Measurements from ENCODE around the gene CLCN2. TPM values are rescaled to one million over a fixed set of nuclear protein-coding genes. Genes with fewer than 3 reads are reported as not detected.
A peak's percentile ranks its signal among the peaks of the same experiment; 100 is the strongest.

CLCN2 gene
- total RNA-seq, 1 donor from 2014 or later = 9.0 TPM

DNA sequence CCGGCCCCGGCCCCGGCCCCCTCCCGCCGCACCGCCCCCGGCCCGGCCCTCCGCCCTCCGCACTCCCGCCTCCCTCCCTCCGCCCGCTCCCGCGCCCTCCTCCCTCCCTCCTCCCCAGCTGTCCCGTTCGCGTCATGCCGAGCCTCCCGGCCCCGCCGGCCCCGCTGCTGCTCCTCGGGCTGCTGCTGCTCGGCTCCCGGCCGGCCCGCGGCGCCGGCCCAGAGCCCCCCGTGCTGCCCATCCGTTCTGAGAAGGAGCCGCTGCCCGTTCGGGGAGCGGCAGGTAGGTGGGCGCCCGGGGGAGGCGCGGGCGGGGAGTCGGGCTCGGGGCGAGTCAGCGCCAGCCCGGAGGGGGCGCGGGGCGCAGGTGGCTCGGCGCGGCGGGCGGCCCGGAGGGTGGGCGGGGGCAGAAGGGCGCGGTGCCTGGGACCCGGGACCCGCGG lies 18.8 kb upstream of the CLCN2 start:
- Mint-ChIP-seq H3K9me3 (ENCODE audit: unreplicated experiment) (no peaks in the 10 kb centered on the region), H3K4me1 (ENCODE audit: low read depth, unreplicated experiment) (peaks cover 18% of the 10 kb centered on the region), H3K4me3 (ENCODE audit: unreplicated experiment) (no peak overlapping the region), H3K27ac (ENCODE audit: unreplicated experiment) (no peak overlapping the region), H3K36me3 (ENCODE audit: low read depth, unreplicated experiment) (peaks cover 4% of the 10 kb centered on the region), H3K27me3 (ENCODE audit: low read depth, unreplicated experiment) (peaks cover 64% of the 10 kb centered on the region)
- Histone ChIP-seq H3K27ac (ENCODE audit: low read depth, low read length) (no peak overlapping the region), H3K27me3 (ENCODE audit: insufficient read depth, low read length) (peaks cover 45% of the 10 kb centered on the region), H4K20me1 (ENCODE audit: insufficient read depth, low read length) (no peaks in the 10 kb centered on the region), H3K9me3 (ENCODE audit: insufficient read depth, low read depth, low read length) (no peaks in the 10 kb centered on the region), H3K9ac (ENCODE audit: low read length) (no peak overlapping the region), H2AFZ (ENCODE audit: low read depth, low read length) (no peak overlapping the region), H3K79me2 (ENCODE audit: insufficient read depth, low read length) (no peaks in the 10 kb centered on the region), H3K4me3 (ENCODE audit: insufficient read depth, low read depth, low read length) (no peak overlapping the region), H3K36me3 (ENCODE audit: insufficient read depth, low read length) (no peaks in the 10 kb centered on the region), H3K4me2 (ENCODE audit: low read length) (peak overlapping the region; percentile 82), H3K4me1 (ENCODE audit: insufficient read depth, low read length) (peaks cover 5% of the 10 kb centered on the region)
- FAIRE-seq (no peak), DNase-seq (ENCODE audit: low read depth) (peak; percentile 12)
- no peak for TF ChIP-seq EZH2 (IDR thresholded peaks at IDR 0.05; ENCODE audit: insufficient read depth, low read length)
- no peak for TF ChIP-seq CTCF (IDR thresholded peaks at IDR 0.05; ENCODE audit: insufficient read depth, low read depth, low read length)

DNA sequence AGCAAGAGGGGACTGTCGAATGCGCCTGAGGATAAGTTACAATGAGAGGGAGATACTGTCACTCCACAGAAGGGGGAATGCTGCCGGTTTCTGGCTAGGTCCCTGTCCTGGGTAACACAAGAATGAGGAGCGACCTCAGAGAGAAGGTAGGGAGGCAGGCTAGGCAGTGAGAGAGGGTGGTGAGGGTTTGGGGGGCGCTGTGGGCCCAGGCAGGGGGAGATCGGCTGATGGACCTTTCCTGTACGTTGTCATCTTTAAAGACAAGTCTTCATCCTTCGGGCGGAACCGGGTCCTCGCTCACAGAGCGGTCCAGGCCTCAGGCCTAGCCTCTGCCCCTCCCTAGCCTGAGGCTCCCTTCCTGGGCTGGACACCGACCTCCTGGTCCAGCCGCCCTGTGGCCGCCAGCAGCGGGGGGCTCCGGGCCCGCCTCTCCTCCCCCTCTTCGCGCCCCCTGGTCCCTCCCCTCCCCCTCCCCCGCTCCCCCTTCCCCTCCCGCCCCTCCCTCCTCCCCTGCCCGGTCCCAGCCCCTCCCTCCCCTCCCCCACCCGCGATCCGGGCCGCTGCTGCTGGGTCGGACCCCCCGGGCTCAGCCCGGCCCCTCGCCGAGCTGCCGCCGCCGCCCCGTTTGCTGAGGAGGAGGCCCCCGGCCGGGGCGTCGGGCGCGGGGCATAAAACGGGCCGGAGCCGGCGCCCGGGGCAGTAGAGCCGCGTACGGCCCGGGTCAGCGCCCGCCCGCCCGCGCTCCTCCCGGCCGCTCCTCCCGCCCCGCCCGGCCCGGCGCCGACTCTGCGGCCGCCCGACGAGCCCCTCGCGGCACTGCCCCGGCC lies 18.2 kb upstream of the CLCN2 start, which contains the start of gene CHRD:
Gene CHRD (plus strand): TSS at position 697 of the 827 bp plus-strand sequence. CDS start 265 bp downstream, outside the sequence.
- Histone ChIP-seq H3K4me2 (ENCODE audit: low read length) (peak within 1 kb of the TSS; percentile 82), H3K27me3 (ENCODE audit: insufficient read depth, low read length) (peaks cover 49% of the 10 kb centered on the region), H3K4me3 (ENCODE audit: insufficient read depth, low read depth, low read length) (peak within 1 kb of the TSS; percentile 37), H3K36me3 (ENCODE audit: insufficient read depth, low read length) (no peaks in the 10 kb centered on the region), H2AFZ (ENCODE audit: low read depth, low read length) (peak within 1 kb of the TSS; percentile 69), H3K27ac (ENCODE audit: low read depth, low read length) (no peak within 1 kb of the TSS), H4K20me1 (ENCODE audit: insufficient read depth, low read length) (no peaks in the 10 kb centered on the region), H3K9ac (ENCODE audit: low read length) (no peak within 1 kb of the TSS), H3K4me1 (ENCODE audit: insufficient read depth, low read length) (peaks cover 5% of the 10 kb centered on the region), H3K9me3 (ENCODE audit: insufficient read depth, low read depth, low read length) (no peaks in the 10 kb centered on the region), H3K79me2 (ENCODE audit: insufficient read depth, low read length) (no peaks in the 10 kb centered on the region)
- Mint-ChIP-seq H3K4me3 (ENCODE audit: unreplicated experiment) (peak within 1 kb of the TSS; percentile 80), H3K36me3 (ENCODE audit: low read depth, unreplicated experiment) (peaks cover 4% of the 10 kb centered on the region), H3K4me1 (ENCODE audit: low read depth, unreplicated experiment) (peaks cover 18% of the 10 kb centered on the region), H3K9me3 (ENCODE audit: unreplicated experiment) (no peaks in the 10 kb centered on the region), H3K27ac (ENCODE audit: unreplicated experiment) (peak within 1 kb of the TSS; percentile 50), H3K27me3 (ENCODE audit: low read depth, unreplicated experiment) (peaks cover 61% of the 10 kb centered on the region)
- DNase-seq (ENCODE audit: low read depth) = no peak
- FAIRE-seq = no peak
- peak; percentile 48 for TF ChIP-seq EZH2 (IDR thresholded peaks at IDR 0.05; ENCODE audit: insufficient read depth, low read length)
- no peak for TF ChIP-seq CTCF (IDR thresholded peaks at IDR 0.05; ENCODE audit: insufficient read depth, low read depth, low read length)

All from astrocyte (in vitro differentiated cells and primary cell).